Measurements from ENCODE around the gene DICER1. TPM values are rescaled to one million over a fixed set of nuclear protein-coding genes. Genes with fewer than 3 reads are reported as not detected.

The DICER1 gene
- total RNA-seq, 1 experiment from 2014 or later, result 32.7 TPM

- POLR2A ChIA-PET, result no interaction called here
- no peak for TF ChIP-seq REST (IDR thresholded peaks at IDR 0.05; ENCODE audit: insufficient read depth in 1 of 2, low read depth in 2 of 2, low read length in 1 of 2)
- no peak for TF ChIP-seq CTCF (IDR thresholded peaks at IDR 0.05)
- no peak for TF ChIP-seq SIN3A (IDR thresholded peaks at IDR 0.05; ENCODE audit: borderline replicate concordance, insufficient read depth, low read depth, low read length)
- TF ChIP-seq POLR2AphosphoS5 (IDR thresholded peaks at IDR 0.05; ENCODE audit: low read depth, low read length), result no peak
- no peak for TF ChIP-seq TCF7L2 (IDR thresholded peaks at IDR 0.05; ENCODE audit: low read depth, low read length)
- in situ Hi-C loops (cut with HindIII; ENCODE audit: low pct_unique_long_range_greater_than_20kb, low sequenced_read_pairs), result no loop called here
- H3K4me3 ChIP-seq (ENCODE audit: low read depth in 2 of 2, low read length in 2 of 2), result no peak overlapping the region
- no peaks in the 10 kb centered on the region for H3K36me3 ChIP-seq (ENCODE audit: control insufficient read depth, insufficient read depth, low read length)
- intact Hi-C loops (cut with micrococcal nuclease; ENCODE audit: unreplicated experiment), result no loop called here
- DNase-seq (ENCODE audit: low read depth, low spot score) (no peak), ATAC-seq (no peak)
- CTCF ChIA-PET, result no interaction called here
- H3K27me3 ChIP-seq (ENCODE audit: control insufficient read depth, insufficient read depth, low read length), result no peaks in the 10 kb centered on the region
- no peaks in the 10 kb centered on the region for H3K9me3 ChIP-seq (ENCODE audit: control insufficient read depth, insufficient read depth, low read depth, low read length)
- H3K27ac ChIP-seq (ENCODE audit: low read length), result no peak overlapping the region
- no peaks in the 10 kb centered on the region for H3K4me1 ChIP-seq (ENCODE audit: control insufficient read depth, insufficient read depth, low read length)
- no TSS peak for BruUV-seq (replicated peaks)
Measured at GRCh38 chr14:95040708-95041476, 116.4 kb downstream of the DICER1 start.

GRCh38 chr14:95039993-95040348 lies 117.4 kb downstream of the DICER1 start:
- H3K27ac ChIP-seq (ENCODE audit: low read length), result no peak overlapping the region
- in situ Hi-C loops (cut with HindIII; ENCODE audit: low pct_unique_long_range_greater_than_20kb, low sequenced_read_pairs) (no loop called here), intact Hi-C loops (cut with micrococcal nuclease; ENCODE audit: unreplicated experiment) (no loop called here)
- H3K4me3 ChIP-seq (ENCODE audit: low read depth in 2 of 2, low read length in 2 of 2), result no peak overlapping the region
- no peaks in the 10 kb centered on the region for H3K36me3 ChIP-seq (ENCODE audit: control insufficient read depth, insufficient read depth, low read length)
- no TSS peak for BruUV-seq (replicated peaks)
- no peak for TF ChIP-seq POLR2AphosphoS5 (IDR thresholded peaks at IDR 0.05; ENCODE audit: low read depth, low read length)
- TF ChIP-seq CTCF (IDR thresholded peaks at IDR 0.05), result no peak
- TF ChIP-seq SIN3A (IDR thresholded peaks at IDR 0.05; ENCODE audit: borderline replicate concordance, insufficient read depth, low read depth, low read length), result no peak
- TF ChIP-seq REST (IDR thresholded peaks at IDR 0.05; ENCODE audit: insufficient read depth in 1 of 2, low read depth in 2 of 2, low read length in 1 of 2), result no peak
- TF ChIP-seq TCF7L2 (IDR thresholded peaks at IDR 0.05; ENCODE audit: low read depth, low read length), result no peak
- POLR2A ChIA-PET, result no interaction called here
- H3K9me3 ChIP-seq (ENCODE audit: control insufficient read depth, insufficient read depth, low read depth, low read length), result no peaks in the 10 kb centered on the region
- CTCF ChIA-PET, result no interaction called here
- ATAC-seq (no peak), DNase-seq (ENCODE audit: low read depth, low spot score) (no peak)
- no peaks in the 10 kb centered on the region for H3K27me3 ChIP-seq (ENCODE audit: control insufficient read depth, insufficient read depth, low read length)
- no peaks in the 10 kb centered on the region for H3K4me1 ChIP-seq (ENCODE audit: control insufficient read depth, insufficient read depth, low read length)
